ENCODE results near the gene PPIP5K1. TPM values are rescaled to one million over a fixed set of nuclear protein-coding genes. Genes with fewer than 3 reads are reported as not detected.

Gene PPIP5K1
- total RNA-seq, 4 donors from 2014 or later, result 60.5 to 273 (median 84.0) TPM

DNA sequence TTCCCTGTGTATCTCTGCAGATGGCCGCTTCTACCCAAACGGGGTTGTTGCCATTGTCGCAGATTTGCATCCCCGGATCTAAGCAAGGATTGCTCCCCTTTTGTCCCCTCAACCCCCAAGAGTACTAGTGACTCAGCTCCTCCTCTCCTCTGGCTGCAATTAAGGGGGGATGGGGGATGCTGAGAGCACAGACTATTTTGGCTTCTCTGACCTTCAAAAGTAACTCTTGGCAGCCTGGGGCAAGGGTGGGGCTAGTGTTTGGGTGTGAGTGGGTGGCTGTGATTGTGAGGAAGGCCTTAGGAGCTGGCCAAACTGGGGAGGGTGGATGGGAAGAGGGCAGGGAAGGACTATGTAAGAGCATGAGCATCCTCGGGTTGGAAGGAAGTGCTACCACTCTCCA is 73.8 kb downstream of the PPIP5K1 start:
- Histone ChIP-seq H3K27me3 (peaks cover 8% of the 10 kb centered on the region), H3K9me3 (no peaks in the 10 kb centered on the region), H3K27ac (peak overlapping the region; percentile 74 to 88 (median 81)), H3K4me3 (no peak overlapping the region), H3K4me1 (peaks cover 7 to 46% (median 18%) of the 10 kb centered on the region in 4 donors), H3K36me3 (no peaks in the 10 kb centered on the region)
- in situ Hi-C loops (cut with MboI; ENCODE audit: low pct_ligation_motif_present in 1 of 4, low pct_unique_long_range_greater_than_20kb in 1 of 4, low sequenced_read_pairs in 3 of 4) (no loop called here), intact Hi-C loops (cut with DNase I; ENCODE audit: low total_unique reads) (no loop called here)
- 0 to 63% methylated on average over 1 to 5 of the region's 5 CpGs for WGBS, 2 donors (ENCODE audit: low coverage in 1 of 2)
- TF ChIP-seq POLR2AphosphoS5 (IDR thresholded peaks at IDR 0.05) (no peak), POLR2A (IDR thresholded peaks at IDR 0.05) (no peak), EP300 (IDR thresholded peaks at IDR 0.05; ENCODE audit: low read depth) (no peak)
- TF ChIP-seq, protein P1, sequence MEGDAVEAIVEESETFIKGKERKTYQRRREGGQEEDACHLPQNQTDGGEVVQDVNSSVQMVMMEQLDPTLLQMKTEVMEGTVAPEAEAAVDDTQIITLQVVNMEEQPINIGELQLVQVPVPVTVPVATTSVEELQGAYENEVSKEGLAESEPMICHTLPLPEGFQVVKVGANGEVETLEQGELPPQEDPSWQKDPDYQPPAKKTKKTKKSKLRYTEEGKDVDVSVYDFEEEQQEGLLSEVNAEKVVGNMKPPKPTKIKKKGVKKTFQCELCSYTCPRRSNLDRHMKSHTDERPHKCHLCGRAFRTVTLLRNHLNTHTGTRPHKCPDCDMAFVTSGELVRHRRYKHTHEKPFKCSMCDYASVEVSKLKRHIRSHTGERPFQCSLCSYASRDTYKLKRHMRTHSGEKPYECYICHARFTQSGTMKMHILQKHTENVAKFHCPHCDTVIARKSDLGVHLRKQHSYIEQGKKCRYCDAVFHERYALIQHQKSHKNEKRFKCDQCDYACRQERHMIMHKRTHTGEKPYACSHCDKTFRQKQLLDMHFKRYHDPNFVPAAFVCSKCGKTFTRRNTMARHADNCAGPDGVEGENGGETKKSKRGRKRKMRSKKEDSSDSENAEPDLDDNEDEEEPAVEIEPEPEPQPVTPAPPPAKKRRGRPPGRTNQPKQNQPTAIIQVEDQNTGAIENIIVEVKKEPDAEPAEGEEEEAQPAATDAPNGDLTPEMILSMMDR (IDR thresholded peaks at IDR 0.05), result no peak
- DNase-seq, result no peak

DNA sequence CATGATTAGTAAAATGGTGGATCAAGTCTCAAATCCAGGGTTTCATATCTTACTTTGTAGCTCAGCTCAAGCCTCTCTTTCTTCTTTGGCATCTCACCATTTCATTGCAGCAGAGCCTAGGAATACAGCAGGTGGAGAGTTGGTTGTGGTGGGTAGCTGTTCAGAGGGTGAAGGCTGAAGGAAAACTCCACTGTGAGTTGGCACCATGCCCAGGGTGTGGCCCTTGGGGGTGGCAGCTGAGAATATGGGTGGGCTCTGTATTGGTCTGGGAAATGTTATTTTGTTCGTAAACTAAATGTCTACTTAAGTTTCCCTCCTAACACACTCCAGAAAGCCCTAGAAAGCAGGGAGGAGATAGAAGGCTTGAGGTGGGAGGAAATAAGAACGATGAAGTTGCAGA is 74.3 kb downstream of the PPIP5K1 start:
- H3K27me3 ChIP-seq, result peaks cover 8% of the 10 kb centered on the region
- TF ChIP-seq, protein P1 (IDR thresholded peaks at IDR 0.05), result no peak
- no peak for TF ChIP-seq POLR2AphosphoS5 (IDR thresholded peaks at IDR 0.05)
- no peak for TF ChIP-seq POLR2A (IDR thresholded peaks at IDR 0.05)
- no peak for TF ChIP-seq EP300 (IDR thresholded peaks at IDR 0.05; ENCODE audit: low read depth)
- no peak overlapping the region for H3K4me3 ChIP-seq
- no peaks in the 10 kb centered on the region for H3K9me3 ChIP-seq
- WGBS, 2 donors (ENCODE audit: low coverage in 1 of 2), result 47% methylated on average over 2 of the region's 2 CpGs; no CpG with 5 or more reads in 1 of the 2 donors
- in situ Hi-C loops (cut with MboI; ENCODE audit: low pct_ligation_motif_present in 1 of 4, low pct_unique_long_range_greater_than_20kb in 1 of 4, low sequenced_read_pairs in 3 of 4), result no loop called here
- H3K4me1 ChIP-seq, result peaks cover 10 to 49% (median 20%) of the 10 kb centered on the region in 4 donors
- intact Hi-C loops (cut with DNase I; ENCODE audit: low total_unique reads), result no loop called here
- DNase-seq, result no peak
- H3K36me3 ChIP-seq, result no peaks in the 10 kb centered on the region
- peak overlapping the region; percentile 74 to 88 (median 81) for H3K27ac ChIP-seq

DNA sequence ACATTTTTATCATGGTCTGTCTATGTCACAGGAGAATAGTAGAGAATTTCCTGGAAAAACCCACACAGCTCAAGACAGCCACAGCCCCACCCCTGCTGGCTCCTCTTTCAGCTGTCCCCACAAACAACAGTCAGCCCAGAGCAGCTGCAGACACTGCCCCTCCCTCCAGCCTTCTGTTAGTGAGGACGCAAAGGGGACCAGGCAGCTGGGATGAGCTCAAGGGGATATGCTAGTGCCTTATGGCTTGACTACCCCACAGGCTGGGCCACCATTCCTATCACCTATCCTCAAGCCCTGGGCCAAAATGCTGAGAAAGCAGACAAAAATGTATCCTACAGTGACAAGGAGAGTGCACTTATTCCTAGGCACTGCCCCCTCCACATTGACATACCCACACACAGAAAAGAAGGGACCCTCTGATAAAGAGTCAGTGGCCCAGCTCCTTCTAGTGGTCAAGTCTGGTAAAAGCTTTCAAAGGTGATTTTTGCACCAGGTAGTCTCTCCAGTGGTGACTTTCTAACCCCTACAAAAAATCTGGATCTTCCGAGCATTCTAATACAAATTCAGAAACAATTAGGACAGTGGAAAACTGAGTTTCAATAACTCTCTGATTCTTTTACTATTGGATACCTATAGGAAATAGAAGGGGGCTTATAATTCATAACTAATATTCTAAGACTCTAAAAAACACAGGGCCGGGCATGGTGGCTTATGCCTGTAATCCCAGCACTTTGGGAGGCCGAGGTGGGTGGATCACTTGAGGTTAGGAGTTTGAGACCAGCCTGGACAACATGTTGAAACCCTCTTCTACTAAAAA is 75.6 kb downstream of the PPIP5K1 start:
- WGBS, 2 donors (ENCODE audit: low coverage in 1 of 2), result 0 to 63% methylated on average over 1 to 4 of the region's 4 CpGs
- H3K4me3 ChIP-seq, result no peak overlapping the region
- intact Hi-C loops (cut with DNase I; ENCODE audit: low total_unique reads) (no loop called here), in situ Hi-C loops (cut with MboI; ENCODE audit: low pct_ligation_motif_present in 1 of 4, low pct_unique_long_range_greater_than_20kb in 1 of 4, low sequenced_read_pairs in 3 of 4) (no loop called here)
- TF ChIP-seq POLR2A (IDR thresholded peaks at IDR 0.05), result no peak
- TF ChIP-seq, protein P1 (IDR thresholded peaks at IDR 0.05), result peak; percentile 49 to 62 (median 55)
- no peaks in the 10 kb centered on the region for H3K36me3 ChIP-seq
- no peaks in the 10 kb centered on the region for H3K9me3 ChIP-seq
- H3K27ac ChIP-seq, result peak overlapping the region in 3 of 4 donors; percentile 9 to 87 (median 34)
- peaks cover 10 to 58% (median 24%) of the 10 kb centered on the region in 4 donors for H3K4me1 ChIP-seq
- H3K27me3 ChIP-seq, result peaks cover 8% of the 10 kb centered on the region
- peak; percentile 22 for DNase-seq

DNA sequence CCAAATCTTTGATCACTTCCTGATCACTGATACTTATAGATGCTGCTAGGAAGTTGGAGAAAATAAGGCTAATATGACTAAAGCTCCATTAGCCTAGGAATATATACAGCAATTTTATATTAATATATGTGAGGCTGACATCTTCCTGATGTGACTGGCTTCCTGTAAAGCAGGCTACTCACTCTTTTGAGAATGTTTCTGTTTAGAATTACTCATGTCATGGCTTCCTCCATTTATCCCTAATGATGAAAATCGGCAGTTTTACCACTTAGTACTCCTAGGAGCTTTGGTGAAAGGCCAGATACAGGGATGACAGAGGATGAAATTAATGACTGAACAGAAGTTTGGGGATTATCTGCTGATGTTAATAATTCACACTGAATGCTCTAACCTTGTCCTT is 76.5 kb downstream of the PPIP5K1 start:
- no peak overlapping the region for H3K4me3 ChIP-seq
- in situ Hi-C loops (cut with MboI; ENCODE audit: low pct_ligation_motif_present in 1 of 4, low pct_unique_long_range_greater_than_20kb in 1 of 4, low sequenced_read_pairs in 3 of 4) (no loop called here), intact Hi-C loops (cut with DNase I; ENCODE audit: low total_unique reads) (no loop called here)
- H3K4me1 ChIP-seq, result peaks cover 10 to 58% (median 25%) of the 10 kb centered on the region in 4 donors
- 60 to 63% methylated on average over 1 of the region's 1 CpG for WGBS, 2 donors (ENCODE audit: low coverage in 1 of 2)
- no peaks in the 10 kb centered on the region for H3K9me3 ChIP-seq
- peaks cover 8% of the 10 kb centered on the region for H3K27me3 ChIP-seq
- TF ChIP-seq EP300 (IDR thresholded peaks at IDR 0.05; ENCODE audit: low read depth) (no peak), POLR2AphosphoS5 (IDR thresholded peaks at IDR 0.05) (no peak), POLR2A (IDR thresholded peaks at IDR 0.05) (no peak)
- TF ChIP-seq, protein P1 (IDR thresholded peaks at IDR 0.05), result no peak
- no peaks in the 10 kb centered on the region for H3K36me3 ChIP-seq
- H3K27ac ChIP-seq, result peak overlapping the region in 3 of 4 donors; percentile 9 to 48 (median 28)
- DNase-seq, result no peak

All from transverse colon (tissue), 4 donors.